HG02571 (cell line): ENCODE results near the gene FAM199X.
"Not testable (repeated sequence)": the region's sequence is repeated elsewhere in the genome, so short reads cannot be mapped to it uniquely, and the experiment has no call there.

Experiments
- ATAC-seq: cut with Tn5 transposase; IDR thresholded peaks from one replicate; pipeline ENCODE4 v1.9.1; 2021; ENCODE audit warnings: mild to moderate bottlenecking, moderate library complexity; ENCODE audit not compliant: unreplicated experiment

FAM199X gene

DNA sequence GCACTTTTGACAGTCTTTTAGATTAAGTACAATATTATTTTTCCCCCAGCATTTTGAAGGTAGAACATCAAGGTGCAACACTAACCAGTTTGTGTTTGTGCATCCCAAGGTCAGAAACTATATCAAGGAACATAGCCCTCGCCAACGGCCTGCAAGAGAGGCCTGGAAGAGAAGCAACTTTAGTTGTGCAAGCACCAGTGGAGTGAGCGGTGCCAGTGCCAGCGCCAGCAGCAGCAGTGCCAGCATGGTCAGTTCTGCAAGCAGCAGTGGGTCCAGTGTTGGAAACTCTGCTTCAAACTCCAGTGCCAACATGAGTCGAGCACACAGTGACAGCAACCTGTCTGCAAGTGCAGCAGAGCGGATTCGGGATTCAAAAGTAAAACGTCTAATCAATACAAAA lies 21.7 kb downstream of the FAM199X start:
- ATAC-seq = no peak

GRCh38 chrX:104189837-104190236 lies 23.6 kb downstream of the FAM199X start:
- ATAC-seq = no peak

DNA sequence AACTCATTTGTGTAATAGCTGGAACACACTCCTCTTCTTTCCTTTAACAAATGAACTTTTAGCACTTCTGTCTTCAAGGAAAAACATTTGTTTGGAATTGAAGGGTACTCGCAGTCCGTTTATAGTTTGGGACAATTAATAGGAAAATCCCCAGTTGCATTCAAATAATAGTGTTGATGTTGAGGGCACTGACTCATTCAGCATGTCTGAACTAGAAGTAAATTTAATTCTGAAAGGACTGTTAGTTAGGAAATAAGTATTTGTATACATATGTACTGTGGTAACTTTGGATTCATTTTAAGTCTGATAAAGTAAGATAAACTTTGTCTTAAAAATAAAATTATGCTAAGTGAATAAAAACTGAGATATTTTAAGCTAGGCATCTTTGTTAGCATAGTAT lies 27.2 kb downstream of the FAM199X start:
- no peak for ATAC-seq

GRCh38 chrX:104195013-104195412 lies 28.8 kb downstream of the FAM199X start:
- ATAC-seq = no peak

- ATAC-seq = no peak
These were observed 29.3 kb downstream of the FAM199X start for GRCh38 chrX:104195489-104196084.

GRCh38 chrX:104205548-104205947 lies 39.3 kb downstream of the FAM199X start:
- no peak for ATAC-seq

DNA sequence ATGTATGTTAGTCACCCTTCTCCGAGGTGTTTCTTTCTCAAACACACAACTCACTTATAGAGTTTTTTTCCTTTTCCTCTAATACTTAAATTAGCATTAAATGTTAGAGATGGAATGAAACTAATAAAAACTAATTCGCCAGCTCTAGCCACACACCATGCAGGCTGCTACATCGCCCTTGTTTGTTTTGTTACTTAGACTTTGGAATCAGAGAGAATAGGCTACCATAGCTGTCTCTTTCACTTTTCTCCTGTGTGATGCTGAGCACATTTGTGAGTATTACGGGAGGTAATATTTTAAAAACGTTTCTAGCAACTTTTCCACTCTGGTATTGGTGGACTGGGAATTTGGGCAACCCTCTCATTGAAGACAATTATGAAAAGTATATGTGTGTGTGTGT lies 44.9 kb downstream of the FAM199X start:
- ATAC-seq = no peak

- ATAC-seq = not testable (repeated sequence)
These were observed 63.8 kb downstream of the FAM199X start for GRCh38 chrX:104230060-104230459.
